GM21390 (cell line): Measurements from ENCODE around the gene DNAJC24.
A peak's percentile ranks its signal among the peaks of the same experiment; 100 is the strongest.
"Not testable (repeated sequence)": the region's sequence is repeated elsewhere in the genome, so short reads cannot be mapped to it uniquely, and the experiment has no call there.

Source experiments
- ATAC-seq: cut with Tn5 transposase; IDR thresholded peaks from one replicate; pipeline ENCODE4 v1.9.1; 2021; ENCODE audit not compliant: unreplicated experiment

The DNAJC24 gene

GRCh38 chr11:31369348-31370329, at the start of gene DNAJC24, which contains the start of gene DCDC1:
Gene DNAJC24 (plus strand): TSS chr11:31369860. CDS start chr11:31370749, 889 bp downstream.
Gene DCDC1 (minus strand): TSS chr11:31369739. CDS start chr11:31328280, 41,459 bp downstream.
- peak; percentile 99 for ATAC-seq

GRCh38 chr11:31321494-31321893, 48.2 kb upstream of the DNAJC24 start:
- not testable (repeated sequence) for ATAC-seq

- ATAC-seq: no peak
Measured at GRCh38 chr11:31323145-31323544, 46.5 kb upstream of the DNAJC24 start.

- no peak for ATAC-seq
Measured at GRCh38 chr11:31325160-31325559, 44.5 kb upstream of the DNAJC24 start.

- ATAC-seq: peak; percentile 86
Measured at GRCh38 chr11:31326470-31327148, 43.1 kb upstream of the DNAJC24 start.

- no peak for ATAC-seq
Measured at GRCh38 chr11:31327417-31327816, 42.2 kb upstream of the DNAJC24 start.

GRCh38 chr11:31328697-31329096, 41.0 kb upstream of the DNAJC24 start:
- ATAC-seq: no peak

- no peak for ATAC-seq
Measured at GRCh38 chr11:31337806-31338205, 31.9 kb upstream of the DNAJC24 start.

GRCh38 chr11:31340903-31341572, 28.6 kb upstream of the DNAJC24 start:
- ATAC-seq: no peak

GRCh38 chr11:31351168-31351567, 18.5 kb upstream of the DNAJC24 start:
- ATAC-seq: no peak

- no peak for ATAC-seq
Measured at GRCh38 chr11:31355131-31355530, 14.5 kb upstream of the DNAJC24 start.

GRCh38 chr11:31355817-31356216, 13.8 kb upstream of the DNAJC24 start:
- ATAC-seq: no peak

GRCh38 chr11:31361743-31362142, 7.9 kb upstream of the DNAJC24 start:
- no peak for ATAC-seq

- ATAC-seq: no peak
Measured at GRCh38 chr11:31366795-31367194, 2.9 kb upstream of the DNAJC24 start.

GRCh38 chr11:31375879-31376278, 6.2 kb downstream of the DNAJC24 start:
- ATAC-seq: no peak

- ATAC-seq: no peak
Measured at GRCh38 chr11:31383116-31383515, 13.5 kb downstream of the DNAJC24 start.

- no peak for ATAC-seq
Measured at GRCh38 chr11:31387379-31387778, 17.7 kb downstream of the DNAJC24 start.

GRCh38 chr11:31397239-31397834, 27.7 kb downstream of the DNAJC24 start:
- no peak for ATAC-seq

- no peak for ATAC-seq
Measured at GRCh38 chr11:31404614-31405013, 35.0 kb downstream of the DNAJC24 start.

GRCh38 chr11:31408201-31408600, 38.5 kb downstream of the DNAJC24 start:
- no peak for ATAC-seq

GRCh38 chr11:31412946-31413345, 43.3 kb downstream of the DNAJC24 start:
- no peak for ATAC-seq
